Measurements from ENCODE around the gene KCTD14. TPM values are rescaled to one million over a fixed set of nuclear protein-coding genes. Genes with fewer than 3 reads are reported as not detected.
A peak's percentile ranks its signal among the peaks of the same experiment; 100 is the strongest.

Gene KCTD14
- total RNA-seq, 1 experiment from 2014 or later, result 1.6 TPM

DNA sequence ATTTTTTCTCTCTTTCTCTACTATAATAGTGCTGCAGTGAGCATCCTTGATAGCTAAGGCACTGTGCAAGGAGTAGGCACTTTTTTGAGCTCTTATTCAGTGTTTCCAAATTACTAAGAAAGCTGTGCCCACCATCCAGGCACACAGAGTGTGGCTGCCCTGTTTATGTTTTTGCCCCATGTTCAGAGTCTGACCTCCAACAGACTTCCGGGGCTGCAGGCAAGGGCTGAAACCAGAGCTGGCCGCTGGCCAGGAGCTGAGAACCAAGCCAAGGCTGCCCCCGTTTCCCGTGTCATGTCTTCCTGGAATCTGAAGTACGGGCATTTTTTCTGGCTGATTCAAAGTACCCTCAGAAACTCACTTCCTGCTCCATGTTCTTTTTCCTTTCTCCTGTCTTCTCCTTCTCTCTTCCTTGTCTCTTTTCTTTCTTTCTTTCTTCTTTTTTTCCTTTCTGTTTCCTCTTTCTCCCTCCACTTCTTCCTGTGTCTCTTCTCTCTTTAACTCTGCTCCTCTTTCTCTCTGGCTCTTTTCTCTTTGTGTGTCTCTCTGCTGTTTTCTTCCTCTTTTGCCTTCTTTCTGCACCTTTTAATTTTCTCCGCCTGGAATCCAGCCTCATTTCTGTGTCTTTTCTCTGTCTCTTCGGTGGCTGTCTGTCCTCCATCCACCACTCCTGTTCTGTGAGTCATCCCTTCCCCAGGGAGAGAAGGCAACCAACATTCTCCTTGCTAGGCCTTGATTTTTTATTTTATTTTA, 17.0 kb upstream of the KCTD14 start:
- no peaks in the 10 kb centered on the region for H3K9me3 ChIP-seq (ENCODE audit: low read length)
- DNase-seq (peak; percentile 91), ATAC-seq (peak; percentile 70)
- H3K4me3 ChIP-seq (ENCODE audit: low read length), result peak overlapping the region; percentile 55
- H3K79me2 ChIP-seq (ENCODE audit: low read length), result no peaks in the 10 kb centered on the region
- H3K4me2 ChIP-seq (ENCODE audit: low read length), result peak overlapping the region; percentile 78
- peak overlapping the region; percentile 95 for H2AFZ ChIP-seq (ENCODE audit: low read length)
- peaks cover 29% of the 10 kb centered on the region for H3K4me1 ChIP-seq (ENCODE audit: insufficient read depth, low read length)
- BruUV-seq (replicated peaks), result no TSS peak
- peak overlapping the region; percentile 88 for H3K27ac ChIP-seq (ENCODE audit: low read length)
- H3K9me2 ChIP-seq (replicated peaks; ENCODE audit: low read length), result no peaks in the 10 kb centered on the region
- intact Hi-C loops (cut with micrococcal nuclease), result no loop called here
- H3K27me3 ChIP-seq (ENCODE audit: low read length), result no peaks in the 10 kb centered on the region
- TF ChIP-seq, protein P1, sequence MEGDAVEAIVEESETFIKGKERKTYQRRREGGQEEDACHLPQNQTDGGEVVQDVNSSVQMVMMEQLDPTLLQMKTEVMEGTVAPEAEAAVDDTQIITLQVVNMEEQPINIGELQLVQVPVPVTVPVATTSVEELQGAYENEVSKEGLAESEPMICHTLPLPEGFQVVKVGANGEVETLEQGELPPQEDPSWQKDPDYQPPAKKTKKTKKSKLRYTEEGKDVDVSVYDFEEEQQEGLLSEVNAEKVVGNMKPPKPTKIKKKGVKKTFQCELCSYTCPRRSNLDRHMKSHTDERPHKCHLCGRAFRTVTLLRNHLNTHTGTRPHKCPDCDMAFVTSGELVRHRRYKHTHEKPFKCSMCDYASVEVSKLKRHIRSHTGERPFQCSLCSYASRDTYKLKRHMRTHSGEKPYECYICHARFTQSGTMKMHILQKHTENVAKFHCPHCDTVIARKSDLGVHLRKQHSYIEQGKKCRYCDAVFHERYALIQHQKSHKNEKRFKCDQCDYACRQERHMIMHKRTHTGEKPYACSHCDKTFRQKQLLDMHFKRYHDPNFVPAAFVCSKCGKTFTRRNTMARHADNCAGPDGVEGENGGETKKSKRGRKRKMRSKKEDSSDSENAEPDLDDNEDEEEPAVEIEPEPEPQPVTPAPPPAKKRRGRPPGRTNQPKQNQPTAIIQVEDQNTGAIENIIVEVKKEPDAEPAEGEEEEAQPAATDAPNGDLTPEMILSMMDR (conservative IDR thresholded peaks at IDR 0.05; ENCODE audit: low read depth, low read length), result no peak
- TF ChIP-seq EZH2 (IDR thresholded peaks at IDR 0.05; ENCODE audit: low read length, unreplicated experiment), result no peak
- no peak for TF ChIP-seq EZH2phosphoT487 (IDR thresholded peaks at IDR 0.05; ENCODE audit: borderline replicate concordance, low read length)
- ChIA-PET POLR2A (ENCODE audit: unreplicated experiment) (no interaction called here), CTCF (interaction anchor here (0.6 kb wide), 2 partner anchors 38 to 1011 kb away, joined by 4 read pairs; no protein-coding TSS in a partner anchor)
- H3K36me3 ChIP-seq (ENCODE audit: low read depth, low read length), result no peaks in the 10 kb centered on the region
- H3K9ac ChIP-seq (ENCODE audit: low read length), result peak overlapping the region; percentile 67
- H3F3A ChIP-seq (ENCODE audit: low read length, unreplicated experiment), result no peaks in the 10 kb centered on the region
- H4K20me1 ChIP-seq (ENCODE audit: low read length), result no peaks in the 10 kb centered on the region

DNA sequence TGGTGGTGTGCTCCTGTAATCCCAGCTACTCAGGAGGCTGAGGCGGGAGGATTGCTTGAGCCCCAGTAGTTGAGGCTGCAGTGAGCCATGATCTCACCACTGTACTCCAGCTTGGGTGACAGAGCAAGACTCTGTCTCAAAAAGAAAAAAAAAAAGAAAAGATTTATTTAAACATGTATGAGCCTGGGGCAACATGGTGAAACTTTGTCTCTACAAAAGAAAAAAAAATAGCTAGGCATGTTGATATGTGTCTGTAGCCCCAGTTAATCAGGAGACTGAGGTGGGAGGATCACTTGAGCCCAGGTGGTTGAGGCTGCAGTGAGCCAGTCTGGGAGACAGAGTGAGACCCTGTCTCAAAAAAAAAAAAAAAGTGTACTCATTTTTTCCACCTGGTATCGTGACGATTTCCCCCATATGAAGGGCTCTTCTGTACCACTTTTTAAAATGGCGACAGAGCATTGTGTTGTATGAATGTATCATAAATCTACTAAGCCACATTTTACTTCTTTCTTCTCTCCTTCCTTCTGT, 16.4 kb upstream of the KCTD14 start:
- peaks cover 29% of the 10 kb centered on the region for H3K4me1 ChIP-seq (ENCODE audit: insufficient read depth, low read length)
- H3K4me2 ChIP-seq (ENCODE audit: low read length), result peak overlapping the region; percentile 78
- H3K4me3 ChIP-seq (ENCODE audit: low read length), result peak overlapping the region; percentile 55; the same call in 1 of the 2 replicates
- H2AFZ ChIP-seq (ENCODE audit: low read length), result peak overlapping the region; percentile 95
- POLR2A ChIA-PET (ENCODE audit: unreplicated experiment), result no interaction called here
- TF ChIP-seq, protein P1 (conservative IDR thresholded peaks at IDR 0.05; ENCODE audit: low read depth, low read length), result no peak
- no peak for TF ChIP-seq EZH2phosphoT487 (IDR thresholded peaks at IDR 0.05; ENCODE audit: borderline replicate concordance, low read length)
- no peak for TF ChIP-seq EZH2 (IDR thresholded peaks at IDR 0.05; ENCODE audit: low read length, unreplicated experiment)
- no peaks in the 10 kb centered on the region for H3K9me2 ChIP-seq (replicated peaks; ENCODE audit: low read length)
- H4K20me1 ChIP-seq (ENCODE audit: low read length), result no peaks in the 10 kb centered on the region
- H3K79me2 ChIP-seq (ENCODE audit: low read length), result no peaks in the 10 kb centered on the region
- no TSS peak for BruUV-seq (replicated peaks)
- no peaks in the 10 kb centered on the region for H3K9me3 ChIP-seq (ENCODE audit: low read length)
- intact Hi-C loops (cut with micrococcal nuclease), result no loop called here
- no peak for DNase-seq
- no peak overlapping the region; the same call in 1 of the 2 replicates for H3K9ac ChIP-seq (ENCODE audit: low read length)
- CTCF ChIA-PET, result interaction anchor here (0.6 kb wide), 2 partner anchors 38 to 1011 kb away, joined by 4 read pairs; no protein-coding TSS in a partner anchor
- no peak for ATAC-seq
- H3K36me3 ChIP-seq (ENCODE audit: low read depth, low read length), result no peaks in the 10 kb centered on the region
- H3F3A ChIP-seq (ENCODE audit: low read length, unreplicated experiment), result no peaks in the 10 kb centered on the region
- H3K27ac ChIP-seq (ENCODE audit: low read length), result peak overlapping the region; percentile 88
- H3K27me3 ChIP-seq (ENCODE audit: low read length), result no peaks in the 10 kb centered on the region

Measured in PC-3 (cell line).